Left ventricle myocardium superior (tissue), 1 donor: ENCODE results near the gene C6orf132. TPM values are rescaled to one million over a fixed set of nuclear protein-coding genes. Genes with fewer than 3 reads are reported as not detected.
"Not testable (repeated sequence)": the region's sequence is repeated elsewhere in the genome, so short reads cannot be mapped to it uniquely, and the experiment has no call there.

Source experiments
- ATAC-seq: fragments of 200-7000 bp; cut with Tn5 transposase; one replicate; pipeline ENCODE4 v1.9.1; 2020; ENCODE audit warnings: mild to moderate bottlenecking, moderate library complexity
- DNase-seq: peaks from one replicate; pipeline ENCODE4 v3.0.0-alpha.2; 2020
- intact Hi-C: fragments of 100-400 bp; cut with micrococcal nuclease; formaldehyde crosslinking; loops from one replicate; pipeline ENCODE4 v1.11.0; 2022
- total RNA-seq: library from RNA; stranded (reverse); fragmentation: NEBNext Ultra II Directional; extraction: Animal tissue kit (Norgen Biotek cat#: 25700); gene quantifications from one replicate; pipeline ENCODE4 v1.2.1, GENCODE V29; 2021
- donor health status: DM: no; HTN: yes; CAD: no; lungs with severe emphysema.

The C6orf132 gene
- total RNA-seq, 1 donor from 2014 or later: 2.2 TPM

- intact Hi-C loops: loop anchor here (5.0 kb wide), 1 partner anchor 89 kb away; no protein-coding TSS in a partner anchor
- ATAC-seq (peak; percentile 85), DNase-seq (peak; percentile 45)
Observed at GRCh38 chr6:42166444-42167141, 24.2 kb upstream of the C6orf132 start.

- DNase-seq: no peak
- no peak for ATAC-seq
- intact Hi-C loops: loop anchor here (5.0 kb wide), 1 partner anchor 88 kb away; no protein-coding TSS in a partner anchor
Observed at GRCh38 chr6:42165016-42165415, 22.6 kb upstream of the C6orf132 start.

- DNase-seq (no peak), ATAC-seq (no peak)
- intact Hi-C loops: no loop called here
Observed at GRCh38 chr6:42163981-42164380, 21.6 kb upstream of the C6orf132 start.

GRCh38 chr6:42162812-42163211, 20.4 kb upstream of the C6orf132 start:
- intact Hi-C loops: no loop called here
- ATAC-seq (no peak), DNase-seq (no peak)

GRCh38 chr6:42162384-42162783, 20.0 kb upstream of the C6orf132 start:
- ATAC-seq (no peak), DNase-seq (no peak)
- intact Hi-C loops: no loop called here

GRCh38 chr6:42159431-42160024, 17.1 kb upstream of the C6orf132 start:
- ATAC-seq: no peak
- intact Hi-C loops: no loop called here
- no peak for DNase-seq

GRCh38 chr6:42158631-42159030, 16.2 kb upstream of the C6orf132 start:
- ATAC-seq (no peak), DNase-seq (no peak)
- intact Hi-C loops: no loop called here

GRCh38 chr6:42158011-42158410, 15.6 kb upstream of the C6orf132 start:
- DNase-seq: peak; percentile 37
- peak; percentile 79 for ATAC-seq
- intact Hi-C loops: no loop called here

- no peak for ATAC-seq
- intact Hi-C loops: no loop called here
- DNase-seq: no peak
Observed at GRCh38 chr6:42156638-42157037, 14.2 kb upstream of the C6orf132 start.

- DNase-seq: no peak
- intact Hi-C loops: no loop called here
Observed at GRCh38 chr6:42155293-42155692, 12.9 kb upstream of the C6orf132 start.

GRCh38 chr6:42154461-42155209, 12.2 kb upstream of the C6orf132 start:
- no peak for DNase-seq
- intact Hi-C loops: no loop called here
- no peak for ATAC-seq

More at GRCh38 chr6:42155293-42155692, 12.9 kb upstream of the C6orf132 start:
- ATAC-seq: no peak

GRCh38 chr6:42153921-42154320, 11.5 kb upstream of the C6orf132 start:
- DNase-seq (no peak), ATAC-seq (no peak)
- intact Hi-C loops: no loop called here

- intact Hi-C loops, DNase-seq: not testable (repeated sequence)
Observed at GRCh38 chr6:42152528-42153213, 10.3 kb upstream of the C6orf132 start.

GRCh38 chr6:42152024-42152423, 9.6 kb upstream of the C6orf132 start:
- ATAC-seq (no peak), DNase-seq (no peak)
- intact Hi-C loops: no loop called here

More at GRCh38 chr6:42152528-42153213, 10.3 kb upstream of the C6orf132 start:
- not testable (repeated sequence) for ATAC-seq

- ATAC-seq (no peak), DNase-seq (no peak)
- intact Hi-C loops: no loop called here
Observed at GRCh38 chr6:42150254-42150653, 7.8 kb upstream of the C6orf132 start.

- DNase-seq: no peak
- intact Hi-C loops: no loop called here
- ATAC-seq: no peak
Observed at GRCh38 chr6:42148058-42148457, 5.6 kb upstream of the C6orf132 start.

GRCh38 chr6:42147138-42147562, 4.7 kb upstream of the C6orf132 start:
- no peak for DNase-seq
- no peak for ATAC-seq
- intact Hi-C loops: no loop called here

- ATAC-seq (peak; percentile 63), DNase-seq (no peak)
- intact Hi-C loops: no loop called here
Observed at GRCh38 chr6:42141603-42142117, 760 bp downstream of the C6orf132 start.
